ENCODE results near the gene OR7G3.
A peak's percentile ranks its signal among the peaks of the same experiment; 100 is the strongest.

OR7G3 gene

DNA sequence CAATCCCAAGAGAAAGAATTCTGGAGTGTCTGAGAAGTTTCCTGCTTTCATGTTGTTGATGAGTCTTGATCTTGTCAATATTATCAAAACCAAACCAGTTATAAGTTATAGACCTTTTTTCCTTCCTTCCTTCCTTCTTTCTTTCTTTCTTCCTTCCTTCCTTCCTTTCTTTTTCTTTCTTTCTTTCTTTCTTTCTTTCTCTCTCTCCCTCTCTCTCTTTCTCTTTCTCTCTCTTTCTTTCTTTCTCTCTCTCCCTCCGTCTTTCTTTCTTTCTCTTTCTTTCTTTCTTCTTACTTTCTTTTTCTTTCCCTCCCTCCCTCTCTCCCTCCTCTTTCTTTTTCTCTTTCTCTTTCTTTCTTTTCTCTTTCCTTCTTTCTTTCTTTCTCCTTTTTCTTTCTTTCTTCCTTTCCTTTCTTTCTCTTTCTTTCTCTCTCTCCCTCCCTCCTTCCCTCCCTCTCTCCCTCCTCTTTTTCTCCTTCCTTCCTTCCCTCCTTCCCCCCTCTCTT, at the start of gene OR7G3:
Gene OR7G3 (minus strand): TSS at position 51 of the 506 bp plus-strand sequence. CDS start 0 bp downstream, at position 51.
- no peak for DNase-seq (ENCODE audit: low read depth)

DNA sequence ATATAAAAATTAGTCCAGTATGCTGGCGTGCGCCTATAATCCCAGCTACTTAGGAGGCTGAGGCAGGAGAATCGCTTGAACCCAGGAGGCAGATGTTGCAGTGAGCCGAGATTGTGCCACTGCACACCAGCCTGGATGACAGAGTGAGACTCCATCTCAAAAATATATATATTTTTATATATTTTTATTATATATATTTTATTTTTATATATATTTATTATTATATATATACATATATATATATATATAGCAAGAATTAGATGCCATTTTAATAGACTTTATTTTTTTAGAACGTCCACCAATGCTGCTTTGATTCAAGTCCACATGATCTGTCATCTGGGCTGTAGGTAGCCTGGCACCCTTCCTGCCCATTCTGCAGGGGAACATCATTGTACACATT, 48.6 kb upstream of the OR7G3 start:
- no peak for DNase-seq (ENCODE audit: low read depth)

- no peak for DNase-seq (ENCODE audit: low read depth)
Measured at GRCh38 chr19:9171393-9171991, 44.7 kb upstream of the OR7G3 start.

DNA sequence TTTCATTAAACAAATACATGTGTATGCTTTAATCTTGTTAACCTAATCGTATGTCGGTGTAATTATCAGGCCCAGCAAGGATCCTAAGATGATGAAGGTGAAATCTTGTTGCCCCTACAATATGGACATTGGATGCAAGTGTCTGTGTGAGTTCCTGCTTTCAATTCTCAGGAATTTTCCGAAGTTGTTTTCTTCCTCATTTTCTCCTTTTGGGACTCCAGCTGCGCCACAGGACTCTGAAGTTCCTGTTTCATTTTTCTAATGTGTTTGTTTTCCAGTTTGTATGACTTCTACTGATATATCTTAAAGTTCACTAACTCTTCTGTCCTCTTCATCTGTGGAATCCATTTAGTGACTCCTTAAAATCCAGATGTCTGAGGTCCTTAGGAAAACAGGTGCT, 40.1 kb upstream of the OR7G3 start:
- DNase-seq (ENCODE audit: low read depth) = no peak

- DNase-seq (ENCODE audit: low read depth) = no peak
Measured at GRCh38 chr19:9165261-9165660, 38.5 kb upstream of the OR7G3 start.

DNA sequence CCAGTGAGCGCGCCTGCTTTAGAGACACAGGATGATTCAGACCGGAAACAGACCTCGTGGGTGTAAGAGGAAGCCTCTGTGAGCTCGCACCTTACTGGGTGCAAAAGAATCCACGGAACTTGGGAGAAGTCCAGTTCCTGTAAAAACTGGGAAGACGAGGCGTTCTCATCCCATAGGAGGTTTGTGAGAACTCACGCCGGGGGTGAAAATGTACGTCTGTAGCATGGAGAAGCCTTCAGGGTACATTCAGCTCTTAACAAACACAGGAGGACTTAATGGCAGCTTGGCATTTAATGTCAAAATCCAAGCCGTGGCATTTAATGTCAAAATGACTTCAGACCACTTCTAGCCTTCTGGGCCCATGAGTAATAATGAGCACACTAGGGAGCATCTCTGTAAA, 34.7 kb upstream of the OR7G3 start:
- DNase-seq (ENCODE audit: low read depth) = no peak

DNA sequence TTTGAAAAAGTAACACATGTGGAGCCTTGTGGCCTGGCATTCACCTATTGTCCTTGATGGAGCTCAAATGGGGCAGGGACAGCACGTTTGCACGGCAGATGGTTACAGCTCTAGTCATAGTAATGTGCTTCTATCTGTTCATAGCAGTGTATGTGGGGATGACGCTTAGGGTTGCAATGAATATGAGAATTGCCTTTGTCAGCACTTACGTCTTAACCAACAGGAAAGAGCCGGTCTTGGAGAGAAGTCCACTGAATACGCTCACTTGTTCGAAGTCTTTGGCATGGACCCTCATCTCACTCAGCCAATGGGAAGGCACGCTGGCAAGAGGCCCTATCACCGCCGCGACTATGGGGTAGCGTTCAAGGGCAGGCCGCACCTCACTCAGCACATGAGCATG, 33.1 kb upstream of the OR7G3 start:
- no peak for DNase-seq (ENCODE audit: low read depth)

- no peak for DNase-seq (ENCODE audit: low read depth)
Measured at GRCh38 chr19:9156304-9156703, 29.6 kb upstream of the OR7G3 start.

DNA sequence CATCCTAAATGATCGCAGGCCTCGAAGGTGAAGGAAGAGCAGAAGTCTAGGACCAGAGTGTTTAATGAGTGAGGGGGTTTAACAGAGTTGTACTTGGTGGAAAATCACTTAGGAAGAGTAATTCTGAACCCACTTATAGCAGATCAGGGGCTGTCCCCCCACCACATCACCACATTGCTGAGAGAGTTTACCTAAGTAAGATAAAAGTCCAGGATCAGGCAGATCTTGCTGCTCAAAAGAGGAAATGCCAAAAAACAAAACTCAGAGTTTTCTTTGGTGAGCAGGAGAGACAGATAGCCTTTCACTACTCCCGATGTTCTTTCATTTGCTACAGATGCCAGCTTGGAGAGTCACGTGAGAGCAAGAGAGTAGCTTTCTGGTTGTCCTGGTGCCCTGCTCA, 28.8 kb upstream of the OR7G3 start:
- DNase-seq (ENCODE audit: low read depth) = no peak

- DNase-seq (ENCODE audit: low read depth) = no peak
Measured at GRCh38 chr19:9151367-9151766, 24.6 kb upstream of the OR7G3 start.

GRCh38 chr19:9150650-9151049, 23.9 kb upstream of the OR7G3 start:
- DNase-seq (ENCODE audit: low read depth) = no peak

DNA sequence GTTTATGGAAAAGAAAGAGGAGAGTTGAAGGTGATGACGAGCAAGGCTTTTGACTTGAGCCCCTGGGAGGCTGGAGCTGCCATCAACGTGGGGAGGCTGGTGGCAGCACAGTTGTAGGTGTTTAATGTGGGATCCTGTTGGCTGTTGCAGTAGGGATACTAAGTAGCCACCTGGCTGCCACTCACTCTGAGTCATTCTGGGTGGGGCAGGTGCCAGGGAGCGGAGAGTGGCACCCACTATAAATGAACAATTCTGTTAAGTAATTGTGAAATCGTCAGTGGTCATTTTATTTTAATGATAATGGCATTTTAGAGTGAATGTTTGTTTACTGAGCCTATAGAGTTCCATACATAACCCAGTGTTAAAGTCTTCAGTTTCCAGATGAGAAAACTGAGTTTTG, 23.2 kb upstream of the OR7G3 start:
- no peak for DNase-seq (ENCODE audit: low read depth)

DNA sequence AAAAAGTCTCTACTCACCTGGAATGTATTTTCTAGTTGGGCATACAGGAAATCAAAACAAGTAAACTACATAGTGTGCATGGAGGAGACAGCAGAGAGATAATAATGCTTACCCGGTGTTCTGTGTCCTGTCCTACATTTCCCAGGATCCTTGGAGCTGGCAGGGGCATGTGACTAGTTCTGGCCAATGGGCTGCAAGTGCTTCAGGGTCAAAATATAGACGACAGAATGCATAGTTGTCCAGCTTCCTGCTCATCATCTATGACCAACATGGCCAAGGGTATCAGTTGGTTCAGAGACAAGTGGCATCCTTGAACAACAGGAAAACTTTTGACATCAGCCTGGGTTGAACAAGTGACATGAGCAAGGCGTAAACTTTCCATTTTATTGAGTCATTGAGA, 21.9 kb upstream of the OR7G3 start:
- no peak for DNase-seq (ENCODE audit: low read depth)

GRCh38 chr19:9146882-9147281, 20.1 kb upstream of the OR7G3 start:
- DNase-seq (ENCODE audit: low read depth) = no peak

DNA sequence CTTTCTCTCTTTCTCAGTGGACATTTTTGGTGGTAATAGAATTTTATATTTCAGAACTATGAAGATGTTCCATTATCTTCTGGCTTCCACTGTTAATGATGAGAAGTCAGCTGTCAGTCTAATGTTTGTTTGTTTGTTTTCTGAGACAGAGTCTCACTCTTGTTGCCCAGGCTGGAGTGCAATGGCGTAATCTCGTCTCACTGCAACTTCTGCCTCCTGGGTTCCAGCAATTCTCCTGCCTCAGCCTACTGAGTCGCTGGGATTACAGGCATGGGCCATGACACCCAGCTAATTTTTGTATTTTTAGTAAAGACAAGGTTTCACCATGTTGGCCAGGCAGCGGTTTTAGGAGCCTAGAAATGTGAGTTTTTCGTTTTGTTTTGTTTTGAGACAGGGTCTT, 18.2 kb upstream of the OR7G3 start:
- no peak for DNase-seq (ENCODE audit: low read depth)

DNA sequence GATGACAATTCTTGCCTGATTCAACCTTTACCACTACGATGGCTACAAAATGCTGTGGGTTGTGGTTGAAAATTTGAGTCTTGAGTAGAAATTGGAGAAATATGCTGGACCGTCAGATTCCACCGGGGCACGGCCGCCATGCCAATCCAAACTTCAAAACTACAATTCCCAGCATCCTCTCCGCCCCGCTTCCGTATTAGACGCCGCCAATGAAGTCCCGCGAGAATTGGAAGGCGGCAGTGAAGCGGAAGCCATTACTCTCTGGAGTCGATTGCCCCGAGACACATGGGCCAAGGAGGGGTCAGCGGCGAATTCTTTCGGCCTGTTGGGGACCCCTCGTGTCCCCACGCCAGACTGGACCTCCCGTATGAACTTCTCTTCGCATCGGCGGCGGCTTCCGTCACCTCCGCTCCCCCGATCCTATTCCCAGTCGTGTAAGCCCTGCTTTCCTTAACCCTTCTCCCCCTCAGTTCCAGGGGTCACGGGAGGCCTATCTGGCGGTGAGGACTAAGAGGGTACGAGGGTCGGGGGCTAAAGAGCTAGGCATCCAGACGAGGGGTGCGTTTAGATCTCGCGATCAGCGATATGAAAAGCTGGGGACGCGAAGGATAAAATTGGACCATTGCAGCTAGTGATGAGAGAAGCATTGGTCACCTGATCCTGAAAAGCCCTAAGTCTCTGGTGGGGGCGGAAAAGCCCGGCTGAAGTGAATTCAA, 13.6 kb upstream of the OR7G3 start, which contains the start of gene ZNF317:
Gene ZNF317 (plus strand): TSS at position 239 of the 716 bp plus-strand sequence. CDS start 15,620 bp downstream, outside the sequence.
- peak; percentile 84 for DNase-seq (ENCODE audit: low read depth)

DNA sequence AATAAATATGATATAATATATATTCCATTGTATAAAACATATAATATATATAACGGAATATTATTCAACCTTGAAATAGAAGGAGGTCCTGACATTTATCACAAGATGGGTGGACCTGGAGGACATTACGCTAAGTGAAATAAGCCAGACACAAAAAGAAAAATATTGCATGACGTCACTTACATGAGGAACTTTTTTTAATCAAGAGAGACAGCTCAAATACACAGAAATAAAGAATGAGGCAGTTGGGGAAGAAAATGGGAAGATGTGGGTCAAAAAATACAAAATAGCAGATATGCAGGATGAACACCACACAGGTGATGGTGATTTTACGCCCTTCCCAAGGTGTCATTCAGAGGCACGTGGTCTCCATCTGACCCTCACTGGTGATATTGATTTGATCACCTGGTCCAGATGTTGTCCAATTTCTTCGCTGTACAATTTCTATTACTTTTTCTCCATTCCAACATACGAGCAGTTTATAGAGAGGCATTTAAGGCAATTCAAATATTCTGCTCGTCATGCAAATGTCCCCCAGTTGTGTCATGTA, 12.9 kb upstream of the OR7G3 start:
- DNase-seq (ENCODE audit: low read depth) = no peak

DNA sequence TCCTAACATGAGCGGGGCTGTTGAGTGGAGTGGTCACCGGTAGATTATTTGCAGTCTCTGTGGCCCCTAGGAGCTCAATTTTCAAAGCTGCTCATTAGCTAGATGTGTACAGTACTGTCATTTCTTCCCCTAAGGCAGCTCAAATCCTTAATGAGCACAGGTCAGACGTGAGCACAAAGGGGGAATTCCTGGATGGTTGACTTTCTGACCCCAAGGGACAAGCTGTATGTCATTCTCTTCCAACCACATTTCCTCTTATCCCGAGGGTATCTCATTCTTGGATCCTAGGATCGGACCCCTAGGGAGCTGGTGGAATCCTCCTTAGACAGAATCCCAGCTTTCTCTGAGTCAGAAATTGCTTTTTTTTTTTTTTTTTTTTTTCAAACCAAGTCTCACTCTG, 5.7 kb upstream of the OR7G3 start:
- no peak for DNase-seq (ENCODE audit: low read depth)

GRCh38 chr19:9130965-9131364, 4.2 kb upstream of the OR7G3 start:
- DNase-seq (ENCODE audit: low read depth) = no peak

DNA sequence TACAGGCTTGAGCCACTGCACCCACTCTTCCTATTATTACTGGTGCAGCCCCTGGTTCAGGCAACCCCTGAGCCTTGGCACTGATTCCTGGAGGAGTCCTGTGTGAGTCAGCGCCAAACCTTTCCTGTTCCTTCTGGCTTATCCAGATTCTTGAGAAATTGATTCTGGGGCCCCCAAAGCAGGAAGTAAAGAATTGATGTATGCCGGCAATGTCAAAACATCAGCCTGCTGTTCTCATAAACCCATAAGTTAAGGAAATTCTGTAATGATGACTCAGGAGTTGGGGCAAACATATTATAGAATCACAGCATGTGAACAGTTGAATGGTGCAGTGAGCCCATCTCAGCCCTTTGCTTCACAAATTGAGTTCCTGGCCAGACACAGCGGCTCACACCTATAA, 1.4 kb upstream of the OR7G3 start:
- DNase-seq (ENCODE audit: low read depth) = no peak

- no peak for DNase-seq (ENCODE audit: low read depth)
Measured at GRCh38 chr19:9116547-9116946, 10.2 kb downstream of the OR7G3 start.

GRCh38 chr19:9115307-9115813, 11.4 kb downstream of the OR7G3 start, which contains the start of gene OR7G1:
TSS of gene OR7G1 (minus strand) at chr19:9115763. CDS start at chr19:9115763, 0 bp downstream.
- no peak for DNase-seq (ENCODE audit: low read depth)

DNA sequence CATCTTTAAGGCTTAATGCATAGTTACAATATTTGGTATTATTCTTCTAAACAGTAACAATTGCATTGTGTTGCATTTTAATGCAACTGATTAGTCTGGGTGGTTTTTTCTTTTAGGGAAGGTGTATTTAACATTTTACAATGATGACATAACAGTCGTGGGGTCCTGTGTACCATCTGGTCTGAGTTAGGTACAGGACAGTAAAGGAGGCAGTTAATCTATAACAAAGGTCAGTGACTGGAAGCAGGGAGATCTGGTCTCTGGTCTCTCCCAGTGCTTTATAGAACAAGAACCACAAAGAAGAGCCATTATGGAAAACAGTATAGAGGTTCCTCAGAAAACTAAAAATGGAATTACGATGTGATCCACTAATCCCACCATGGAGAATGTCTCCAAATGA, 16.8 kb downstream of the OR7G3 start:
- no peak for DNase-seq (ENCODE audit: low read depth)
